AG09309 (cell line): Measurements from ENCODE around the gene TRIO.

Experiments used
- DNase-seq: peaks from one replicate; pipeline ENCODE4 v3.0.0-alpha.2; 2010; ENCODE audit warnings: low read depth
- H3K4me3 ChIP-seq: 2 replicates; pipeline ENCODE4 v1.5.1; 2011; ENCODE audit warnings: mild to moderate bottlenecking, low read depth, low read length, moderate library complexity; ENCODE audit not compliant: control insufficient read depth
- CTCF ChIP-seq: IDR thresholded peaks from 2 replicates; pipeline ENCODE4 v1.5.1; 2011; ENCODE audit warnings: mild to moderate bottlenecking, low read depth, low read length, inconsistent platforms; ENCODE audit not compliant: insufficient read depth, control insufficient read depth; ENCODE audit errors: missing control alignments

Gene TRIO

GRCh38 chr5:14420101-14420811 lies 277.1 kb downstream of the TRIO start:
- H3K4me3 ChIP-seq, result no peak overlapping the region
- no peak for TF ChIP-seq CTCF
- no peak for DNase-seq

GRCh38 chr5:14421851-14422250 lies 278.7 kb downstream of the TRIO start:
- no peak overlapping the region for H3K4me3 ChIP-seq
- no peak for TF ChIP-seq CTCF
- DNase-seq, result no peak

GRCh38 chr5:14424011-14424685 lies 281.0 kb downstream of the TRIO start:
- no peak overlapping the region for H3K4me3 ChIP-seq
- TF ChIP-seq CTCF, result no peak
- DNase-seq, result no peak

- no peak overlapping the region for H3K4me3 ChIP-seq
- no peak for TF ChIP-seq CTCF
- DNase-seq, result no peak
Observed at GRCh38 chr5:14425559-14425958, 282.4 kb downstream of the TRIO start.

- no peak for TF ChIP-seq CTCF
- no peak for DNase-seq
- no peak overlapping the region for H3K4me3 ChIP-seq
Observed at GRCh38 chr5:14426521-14426920, 283.4 kb downstream of the TRIO start.

GRCh38 chr5:14428302-14429081 lies 285.4 kb downstream of the TRIO start:
- DNase-seq, result no peak
- no peak for TF ChIP-seq CTCF
- no peak overlapping the region for H3K4me3 ChIP-seq
